GM21576 (cell line): ENCODE measurements around the gene HIGD1A.

Experiments
- ATAC-seq: cut with Tn5 transposase; IDR thresholded peaks from one replicate; pipeline ENCODE4 v1.9.1; 2021; ENCODE audit warnings: mild to moderate bottlenecking, moderate library complexity; ENCODE audit not compliant: unreplicated experiment

HIGD1A gene

GRCh38 chr3:42762046-42762724, 42.1 kb downstream of the HIGD1A start:
- ATAC-seq: no peak

- ATAC-seq: no peak
Observed at GRCh38 chr3:42758126-42758525, 46.2 kb downstream of the HIGD1A start.

GRCh38 chr3:42756681-42757213, 47.5 kb downstream of the HIGD1A start:
- no peak for ATAC-seq

- no peak for ATAC-seq
Observed at GRCh38 chr3:42755681-42756578, 48.4 kb downstream of the HIGD1A start.

GRCh38 chr3:42753757-42754156, 50.5 kb downstream of the HIGD1A start:
- no peak for ATAC-seq

GRCh38 chr3:42752961-42753360, 51.3 kb downstream of the HIGD1A start:
- no peak for ATAC-seq

- ATAC-seq: no peak
Observed at GRCh38 chr3:42752441-42752840, 51.8 kb downstream of the HIGD1A start.

GRCh38 chr3:42751609-42752008, 52.7 kb downstream of the HIGD1A start:
- ATAC-seq: no peak

- no peak for ATAC-seq
Observed at GRCh38 chr3:42750834-42751233, 53.5 kb downstream of the HIGD1A start.

- ATAC-seq: no peak
Observed at GRCh38 chr3:42749753-42750231, 54.5 kb downstream of the HIGD1A start.

- ATAC-seq: no peak
Observed at GRCh38 chr3:42749025-42749752, 55.1 kb downstream of the HIGD1A start.

- no peak for ATAC-seq
Observed at GRCh38 chr3:42747581-42747980, 56.7 kb downstream of the HIGD1A start.

GRCh38 chr3:42746455-42747450, 57.5 kb downstream of the HIGD1A start:
- ATAC-seq: no peak

GRCh38 chr3:42745776-42746454, 58.4 kb downstream of the HIGD1A start:
- ATAC-seq: no peak

GRCh38 chr3:42745291-42745745, 59.0 kb downstream of the HIGD1A start:
- ATAC-seq: no peak

- ATAC-seq: no peak
Observed at GRCh38 chr3:42743204-42743995, 60.9 kb downstream of the HIGD1A start.

- ATAC-seq: no peak
Observed at GRCh38 chr3:42742688-42743087, 61.6 kb downstream of the HIGD1A start.

GRCh38 chr3:42742259-42742658, 62.0 kb downstream of the HIGD1A start:
- ATAC-seq: no peak
